HS-27A (cell line): ENCODE data around the gene APPBP2.
"Not testable (repeated sequence)": the region's sequence is repeated elsewhere in the genome, so short reads cannot be mapped to it uniquely, and the experiment has no call there.

Experiments
- DNase-seq: peaks from one replicate; pipeline ENCODE4 v3.0.0-alpha.2; 2012; ENCODE audit warnings: low read depth, missing footprints

Gene APPBP2

DNA sequence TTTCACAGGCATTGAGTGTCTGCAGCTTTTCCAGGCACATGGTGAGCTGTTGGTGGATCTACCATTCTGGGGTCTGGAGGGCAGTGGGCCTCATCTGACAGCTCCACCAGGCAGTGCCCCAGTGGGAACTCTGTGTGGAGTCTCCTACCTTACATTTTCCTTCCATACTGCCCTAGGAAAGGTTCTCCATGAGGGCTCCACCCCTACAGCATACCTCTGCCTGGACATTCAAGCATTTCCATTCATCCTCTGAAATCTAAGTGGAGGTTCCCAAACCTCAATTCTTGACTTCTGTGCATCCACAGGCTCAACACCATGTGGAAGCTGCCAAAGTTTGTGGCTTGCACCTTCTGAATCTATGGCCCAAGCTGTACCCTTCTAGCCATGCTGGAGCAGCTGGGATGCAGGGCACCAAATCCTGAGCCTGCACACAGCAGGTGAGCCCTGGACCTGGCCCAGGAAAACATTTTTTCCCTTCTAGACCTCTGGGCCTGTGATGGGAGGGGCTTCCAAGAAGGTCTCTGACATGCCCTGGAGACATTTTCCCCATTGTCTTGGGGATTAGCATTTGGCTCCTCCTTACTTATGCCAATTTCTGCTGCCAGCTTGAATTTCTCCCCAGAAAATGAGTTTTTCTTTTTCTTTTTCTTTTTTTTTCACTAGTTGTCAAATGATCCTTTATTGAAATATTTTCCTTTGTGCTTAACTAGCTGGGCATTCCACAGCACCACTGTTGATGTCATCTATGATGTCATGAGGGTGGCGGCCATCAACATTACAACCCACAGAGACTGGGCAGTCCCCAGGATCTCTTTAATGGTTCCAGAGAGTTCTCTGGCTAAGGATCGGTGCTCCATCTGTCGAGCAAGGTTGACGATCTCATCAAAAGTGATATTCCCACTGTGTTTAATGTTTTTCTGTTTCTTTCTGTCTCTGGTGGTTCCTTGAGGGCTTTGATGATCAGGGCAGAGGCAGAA is 92.7 kb downstream of the APPBP2 start:
- DNase-seq, result not testable (repeated sequence)

DNA sequence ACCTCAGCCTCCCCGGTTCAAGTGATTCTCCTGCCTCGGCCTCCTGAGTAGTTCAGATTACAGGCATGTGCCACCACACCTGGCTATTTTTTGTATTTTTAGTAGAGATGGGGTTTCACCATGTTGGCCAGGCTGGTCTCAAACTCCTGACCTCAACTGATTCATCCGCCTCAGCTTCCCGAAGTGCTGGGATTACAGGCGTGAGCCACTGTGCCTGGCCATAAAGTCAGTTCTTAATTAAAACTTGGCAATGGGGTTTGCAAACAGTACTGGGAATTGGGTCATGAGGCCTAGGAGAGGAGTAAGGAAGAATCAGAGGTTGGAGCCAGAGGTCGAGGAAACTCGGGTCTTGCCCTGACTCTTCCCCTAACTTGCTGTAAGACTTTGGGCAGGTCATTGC is 95.5 kb downstream of the APPBP2 start:
- not testable (repeated sequence) for DNase-seq

DNA sequence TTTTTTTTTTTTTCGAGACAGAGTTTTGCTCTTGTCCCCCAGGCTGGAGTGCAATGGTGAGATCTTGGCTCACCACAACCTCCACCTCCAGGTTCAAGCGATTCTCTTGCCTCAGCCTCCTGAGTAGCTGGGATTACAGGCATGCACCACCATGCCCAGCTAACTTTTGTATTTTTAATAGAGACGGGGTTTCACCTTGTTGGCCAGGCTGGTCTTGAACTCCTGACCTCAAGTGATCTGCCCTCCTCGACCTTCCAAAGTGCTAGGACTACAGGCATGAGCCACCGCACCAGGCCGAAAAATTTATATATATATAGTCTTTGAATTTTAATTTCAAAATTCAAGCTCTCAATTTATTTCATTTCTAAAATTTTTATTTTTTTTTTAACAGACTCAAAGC is 97.6 kb downstream of the APPBP2 start:
- not testable (repeated sequence) for DNase-seq

DNA sequence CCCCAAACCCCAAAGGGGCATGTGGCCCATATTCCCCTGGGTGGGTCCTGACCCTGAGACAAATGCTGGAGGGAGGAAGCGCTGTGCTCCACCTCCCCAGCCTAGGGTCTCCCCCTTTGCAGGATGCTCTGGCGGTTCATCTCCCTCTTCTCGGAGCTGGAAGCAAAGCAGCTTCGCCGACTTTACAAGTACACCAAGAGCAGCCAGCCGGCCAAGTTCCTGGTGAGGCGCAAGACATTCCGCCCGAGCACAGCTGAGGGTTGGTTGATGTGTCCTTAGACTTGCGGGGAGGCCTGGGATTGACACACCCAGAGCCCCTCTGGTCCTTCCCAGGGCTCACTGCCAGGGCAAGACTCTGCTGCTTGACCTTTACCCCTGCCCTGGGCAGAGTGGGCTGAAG is 99.4 kb downstream of the APPBP2 start:
- DNase-seq, result no peak

DNA sequence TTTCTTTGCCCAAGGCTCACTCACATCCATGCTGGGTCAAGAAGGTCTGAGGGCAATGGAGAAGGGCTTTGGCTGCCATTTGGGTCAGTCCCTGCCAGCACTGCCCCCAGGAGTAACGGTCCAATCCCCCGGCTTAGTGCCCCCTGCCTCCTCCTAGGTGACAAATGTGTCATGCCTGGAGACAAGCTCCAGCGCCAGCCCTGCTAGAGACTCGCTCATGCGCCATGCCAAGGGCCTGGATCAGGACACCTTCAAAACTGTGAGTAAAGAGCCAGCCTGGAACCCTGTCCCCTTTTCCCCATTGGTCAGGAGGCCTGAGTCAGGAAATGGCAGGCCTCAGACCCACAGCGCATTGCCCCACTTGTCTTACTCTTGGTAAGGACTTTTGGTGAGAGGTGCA is 100.4 kb downstream of the APPBP2 start:
- DNase-seq, result no peak

DNA sequence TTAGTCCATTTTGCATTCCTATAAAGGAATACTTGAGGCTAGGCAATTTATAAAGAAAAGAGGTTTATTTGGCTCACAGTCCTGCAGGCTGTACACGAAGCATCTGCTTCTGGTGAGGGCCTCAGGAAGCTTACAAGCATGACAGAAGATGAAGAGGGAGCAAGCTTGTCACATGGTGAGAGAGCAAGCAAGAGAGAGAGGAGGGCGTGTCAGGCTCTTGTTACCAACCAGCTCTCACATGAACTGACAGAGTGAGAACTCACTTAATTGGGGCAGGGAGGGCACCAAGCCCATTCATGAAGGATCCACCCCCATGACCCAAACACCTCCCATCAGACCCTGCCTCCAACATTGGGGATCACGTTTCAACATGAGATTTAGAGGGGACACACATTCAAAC is 102.2 kb downstream of the APPBP2 start:
- no peak for DNase-seq

DNA sequence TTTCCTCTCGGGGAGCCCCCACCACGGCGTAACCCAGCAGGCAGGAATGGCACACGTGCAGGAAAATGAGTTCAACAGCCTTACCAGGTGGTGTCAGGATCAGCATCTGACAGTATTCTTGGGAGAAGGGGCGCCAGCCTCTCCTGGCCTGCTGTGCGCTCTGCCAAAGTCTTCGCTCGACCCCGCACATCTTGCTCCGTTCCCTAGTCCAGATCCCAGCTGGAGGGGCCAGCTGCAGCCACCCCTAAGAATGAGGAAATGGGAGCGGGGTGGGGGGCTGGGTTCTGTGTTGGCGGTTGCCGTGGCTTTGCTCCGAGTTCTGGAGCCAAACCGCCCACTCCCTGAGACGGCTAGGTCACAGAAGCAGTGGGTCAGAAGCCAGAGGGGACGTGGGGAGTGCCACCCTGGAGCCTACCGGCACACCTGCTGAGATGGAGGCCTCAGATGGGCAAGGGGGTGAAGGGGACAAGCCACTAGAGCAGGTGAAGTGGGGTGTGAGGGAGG is 103.8 kb downstream of the APPBP2 start, which contains the start of gene CHCT1:
Gene CHCT1 (plus strand): TSS at position 328 of the 504 bp plus-strand sequence. CDS start 104 bp downstream, at position 432.
- no peak for DNase-seq

- no peak for DNase-seq
Observed at GRCh38 chr17:60421273-60422161, 104.5 kb downstream of the APPBP2 start.

- DNase-seq, result not testable (repeated sequence)
Observed at GRCh38 chr17:60419875-60420274, 106.2 kb downstream of the APPBP2 start.

DNA sequence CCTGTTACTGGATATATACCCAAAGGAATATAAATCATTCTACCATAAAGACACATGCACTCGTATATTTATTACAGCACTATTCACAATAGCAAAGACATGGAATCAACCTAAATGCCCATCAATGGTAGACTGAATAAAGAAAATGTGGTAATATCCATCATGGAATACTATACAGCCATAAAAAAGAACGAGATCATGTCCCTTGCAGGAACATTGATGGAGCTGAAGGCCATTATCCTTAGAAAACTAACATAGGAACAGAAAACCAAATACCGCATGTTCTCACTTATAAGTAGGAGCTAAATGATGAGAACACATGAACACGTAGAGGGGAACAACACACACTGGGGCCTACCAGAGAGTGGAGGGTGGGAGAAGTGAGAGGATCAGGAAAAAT is 107.0 kb downstream of the APPBP2 start:
- DNase-seq, result not testable (repeated sequence)

DNA sequence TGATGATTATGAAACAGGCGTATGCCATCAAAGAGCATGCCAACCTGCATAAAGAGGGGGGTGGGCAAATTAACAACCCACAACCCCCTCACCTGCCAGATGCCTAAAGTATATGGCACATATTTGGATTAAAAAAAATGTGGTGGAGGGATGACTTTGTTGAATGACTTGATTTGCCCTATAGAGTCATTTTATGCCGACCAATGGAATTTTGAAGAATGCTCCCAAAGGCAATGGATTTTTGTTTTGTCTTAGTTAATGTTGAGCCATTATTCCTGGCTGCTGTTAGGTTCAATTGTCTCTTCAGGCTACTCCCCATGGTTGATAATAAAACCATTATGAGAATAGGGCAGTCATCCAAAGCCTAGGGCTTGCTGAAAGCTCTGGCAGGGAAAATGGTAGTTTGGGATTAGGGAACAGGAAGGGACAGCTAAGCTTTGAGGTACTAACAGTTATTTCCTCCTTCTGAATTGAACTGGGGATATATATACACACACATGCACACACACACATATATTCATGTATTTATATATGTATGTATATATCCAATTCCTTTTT is 109.6 kb downstream of the APPBP2 start:
- DNase-seq, result no peak

GRCh38 chr17:60415146-60415545 is 110.9 kb downstream of the APPBP2 start:
- DNase-seq, result no peak

DNA sequence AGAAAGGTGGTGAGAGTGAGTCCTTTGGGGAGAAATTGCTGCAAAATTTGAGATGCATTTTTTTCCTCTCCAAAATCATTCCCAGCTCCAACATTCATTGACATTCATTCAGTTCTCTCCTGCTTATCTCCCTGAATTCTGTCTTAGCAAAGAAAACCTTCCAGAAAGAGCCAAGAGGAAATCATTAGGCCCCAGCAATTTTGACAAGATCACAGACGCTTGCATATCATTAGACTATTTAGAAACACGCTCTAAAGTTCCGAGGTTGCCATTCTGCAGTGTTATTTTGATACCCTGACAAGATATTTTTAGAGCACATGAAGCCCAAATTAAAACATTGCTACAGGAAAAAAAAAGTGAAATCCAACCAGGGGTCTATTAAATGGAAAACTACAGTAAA is 113.3 kb downstream of the APPBP2 start:
- DNase-seq, result no peak

GRCh38 chr17:60410001-60410400 is 116.0 kb downstream of the APPBP2 start:
- no peak for DNase-seq

- no peak for DNase-seq
Observed at GRCh38 chr17:60406887-60407286, 119.2 kb downstream of the APPBP2 start.

GRCh38 chr17:60403962-60404361 is 122.1 kb downstream of the APPBP2 start:
- no peak for DNase-seq

- no peak for DNase-seq
Observed at GRCh38 chr17:60403523-60403810, 122.6 kb downstream of the APPBP2 start.

- DNase-seq, result no peak
Observed at GRCh38 chr17:60401819-60402218, 124.2 kb downstream of the APPBP2 start.

DNA sequence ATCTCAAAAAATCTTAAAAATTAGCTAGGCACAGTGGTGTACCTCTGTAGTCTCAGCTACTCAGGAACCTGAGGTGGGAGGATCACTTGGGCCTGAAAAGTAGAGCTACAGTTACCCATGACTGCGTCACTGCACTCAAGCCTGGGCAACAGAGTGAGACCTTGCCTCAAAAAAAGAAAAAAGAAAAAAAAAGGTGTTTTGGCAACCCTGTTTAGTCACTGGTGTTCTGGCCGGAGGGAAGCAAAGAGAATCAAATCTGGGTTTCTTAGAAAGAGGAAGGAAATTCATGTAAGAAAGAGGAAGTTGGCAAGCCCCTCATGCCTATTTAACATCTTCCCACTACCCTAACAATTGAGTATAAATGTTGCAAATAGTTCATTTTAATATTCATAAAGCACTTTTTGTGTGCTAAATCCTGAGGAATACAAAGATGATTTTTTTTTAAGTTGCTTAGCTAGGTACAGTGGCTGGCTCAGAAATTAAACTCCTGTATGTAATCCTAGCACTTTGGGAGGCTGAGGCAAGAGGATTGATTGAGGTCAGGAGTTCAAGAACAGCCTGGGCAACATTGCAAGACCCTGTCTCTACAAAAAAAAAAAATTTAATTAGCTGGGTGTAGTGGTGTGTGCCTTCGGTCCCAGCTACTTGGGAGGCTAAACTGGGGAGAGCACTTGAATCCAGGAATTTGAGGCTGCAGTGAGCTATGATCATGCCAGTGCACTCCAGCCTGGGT is 127.6 kb downstream of the APPBP2 start:
- no peak for DNase-seq

GRCh38 chr17:60396412-60396811 is 129.6 kb downstream of the APPBP2 start:
- no peak for DNase-seq

- DNase-seq, result no peak
Observed at GRCh38 chr17:60395508-60396065, 130.5 kb downstream of the APPBP2 start.
